Brain microvascular endothelial cell (primary cell): Measurements from ENCODE around the gene BRIP1.
A peak's percentile ranks its signal among the peaks of the same experiment; 100 is the strongest.

Experiments
- DNase-seq: peaks from one replicate; pipeline ENCODE4 v3.0.0-alpha.2; 2020
- H3K27ac ChIP-seq: fragments of 250-450 bp; sonication (Bioruptor Pico); 2 replicates; pipeline ENCODE4 v1.5.1; 2020; ENCODE audit warnings: mild to moderate bottlenecking, moderate library complexity
- H3K27me3 ChIP-seq: fragments of 250-450 bp; sonication (Bioruptor Pico); replicated peaks from 2 replicates; pipeline ENCODE4 v1.5.1; 2020; ENCODE audit warnings: mild to moderate bottlenecking
- H3K36me3 ChIP-seq: fragments of 250-450 bp; sonication (Bioruptor Pico); replicated peaks from 2 replicates; pipeline ENCODE4 v1.5.1; 2020; ENCODE audit warnings: mild to moderate bottlenecking
- H3K4me3 ChIP-seq: 2 replicates; pipeline ENCODE4 v1.5.1; 2011; ENCODE audit warnings: low read depth, mild to moderate bottlenecking, control low read depth, low read length, moderate library complexity
- in situ Hi-C: cut with HindIII; loops from 2 replicates; pipeline ENCODE4 v1.10.0; 2017; ENCODE audit warnings: low sequenced_read_pairs, low pct_ligation_motif_present
- TF ChIP-seq, protein P1 (sequence below): IDR thresholded peaks from 2 replicates; pipeline ENCODE4 v1.5.1; 2011; ENCODE audit warnings: low read depth, mild to moderate bottlenecking, moderate library complexity, low read length, control low read depth, inconsistent platforms; ENCODE audit errors: missing control alignments

Gene BRIP1

GRCh38 chr17:61837175-61838051 lies 25.9 kb downstream of the BRIP1 start:
- in situ Hi-C loops, result no loop called here
- DNase-seq, result peak; percentile 49
- H3K27ac ChIP-seq, result no peak overlapping the region
- no peak overlapping the region for H3K4me3 ChIP-seq
- no peaks in the 10 kb centered on the region for H3K36me3 ChIP-seq
- H3K27me3 ChIP-seq, result no peaks in the 10 kb centered on the region
- TF ChIP-seq, protein P1, sequence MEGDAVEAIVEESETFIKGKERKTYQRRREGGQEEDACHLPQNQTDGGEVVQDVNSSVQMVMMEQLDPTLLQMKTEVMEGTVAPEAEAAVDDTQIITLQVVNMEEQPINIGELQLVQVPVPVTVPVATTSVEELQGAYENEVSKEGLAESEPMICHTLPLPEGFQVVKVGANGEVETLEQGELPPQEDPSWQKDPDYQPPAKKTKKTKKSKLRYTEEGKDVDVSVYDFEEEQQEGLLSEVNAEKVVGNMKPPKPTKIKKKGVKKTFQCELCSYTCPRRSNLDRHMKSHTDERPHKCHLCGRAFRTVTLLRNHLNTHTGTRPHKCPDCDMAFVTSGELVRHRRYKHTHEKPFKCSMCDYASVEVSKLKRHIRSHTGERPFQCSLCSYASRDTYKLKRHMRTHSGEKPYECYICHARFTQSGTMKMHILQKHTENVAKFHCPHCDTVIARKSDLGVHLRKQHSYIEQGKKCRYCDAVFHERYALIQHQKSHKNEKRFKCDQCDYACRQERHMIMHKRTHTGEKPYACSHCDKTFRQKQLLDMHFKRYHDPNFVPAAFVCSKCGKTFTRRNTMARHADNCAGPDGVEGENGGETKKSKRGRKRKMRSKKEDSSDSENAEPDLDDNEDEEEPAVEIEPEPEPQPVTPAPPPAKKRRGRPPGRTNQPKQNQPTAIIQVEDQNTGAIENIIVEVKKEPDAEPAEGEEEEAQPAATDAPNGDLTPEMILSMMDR, result peak; percentile 86

- Histone ChIP-seq H3K27me3 (no peaks in the 10 kb centered on the region), H3K36me3 (no peaks in the 10 kb centered on the region), H3K27ac (no peak overlapping the region), H3K4me3 (no peak overlapping the region)
- in situ Hi-C loops, result no loop called here
- TF ChIP-seq, protein P1, result no peak
- no peak for DNase-seq
Observed at GRCh38 chr17:61836266-61837174, 26.8 kb downstream of the BRIP1 start.

GRCh38 chr17:61835606-61836005 lies 27.7 kb downstream of the BRIP1 start:
- TF ChIP-seq, protein P1, result no peak
- Histone ChIP-seq H3K27me3 (no peaks in the 10 kb centered on the region), H3K4me3 (no peak overlapping the region), H3K27ac (no peak overlapping the region), H3K36me3 (no peaks in the 10 kb centered on the region)
- no peak for DNase-seq
- in situ Hi-C loops, result no loop called here

DNA sequence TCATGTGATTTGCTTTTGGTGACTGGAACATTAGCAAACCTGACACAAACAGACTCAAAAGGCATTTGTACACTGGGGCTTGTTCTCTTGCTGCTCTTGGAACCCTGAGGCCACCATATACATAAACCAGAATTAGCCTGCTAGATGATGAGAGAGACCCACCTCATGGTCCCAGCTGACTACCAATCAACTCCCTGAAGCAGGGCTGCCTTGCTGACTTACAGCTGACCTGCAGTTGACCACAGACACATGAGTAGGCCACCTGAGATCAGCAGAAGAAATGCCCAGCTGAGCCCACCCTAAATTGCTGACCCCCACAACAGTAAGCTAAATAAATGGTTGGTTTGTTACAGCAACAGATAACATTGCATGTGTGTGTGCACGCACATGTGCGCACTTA lies 28.7 kb downstream of the BRIP1 start:
- DNase-seq, result no peak
- no peak overlapping the region for H3K27ac ChIP-seq
- H3K27me3 ChIP-seq, result no peaks in the 10 kb centered on the region
- TF ChIP-seq, protein P1, result no peak
- H3K4me3 ChIP-seq, result no peak overlapping the region
- in situ Hi-C loops, result no loop called here
- H3K36me3 ChIP-seq, result no peaks in the 10 kb centered on the region

- TF ChIP-seq, protein P1, result no peak
- DNase-seq, result peak; percentile 32
- H3K27me3 ChIP-seq, result no peaks in the 10 kb centered on the region
- H3K36me3 ChIP-seq, result no peaks in the 10 kb centered on the region
- H3K4me3 ChIP-seq, result no peak overlapping the region
- no peak overlapping the region for H3K27ac ChIP-seq
- in situ Hi-C loops, result no loop called here
Observed at GRCh38 chr17:61833536-61834193, 29.7 kb downstream of the BRIP1 start.
